Activated CD4-positive, CD25-positive, alpha-beta regulatory T cell (primary cell): ENCODE data around the gene ERC1.
"Not testable (repeated sequence)": the region's sequence is repeated elsewhere in the genome, so short reads cannot be mapped to it uniquely, and the experiment has no call there.

ENCODE experiments used
- DNase-seq, 4 experiments: peaks; one replicate each; lab custom pipeline; 2025; lab: John Stamatoyannopoulos, UW

Gene ERC1

GRCh38 chr12:1287446-1287975, 296.5 kb downstream of the ERC1 start:
- DNase-seq, result no peak

GRCh38 chr12:1288333-1288732, 297.3 kb downstream of the ERC1 start:
- no peak for DNase-seq

GRCh38 chr12:1289371-1290155, 298.5 kb downstream of the ERC1 start:
- no peak for DNase-seq

GRCh38 chr12:1290716-1291115, 299.7 kb downstream of the ERC1 start:
- no peak for DNase-seq

- no peak for DNase-seq
Measured at GRCh38 chr12:1291601-1292332, 300.7 kb downstream of the ERC1 start.

- DNase-seq, result no peak
Measured at GRCh38 chr12:1293901-1294300, 302.9 kb downstream of the ERC1 start.

- DNase-seq, result no peak
Measured at GRCh38 chr12:1297206-1297605, 306.2 kb downstream of the ERC1 start.

GRCh38 chr12:1297639-1298175, 306.7 kb downstream of the ERC1 start:
- no peak for DNase-seq

- no peak for DNase-seq
Measured at GRCh38 chr12:1300460-1300859, 309.4 kb downstream of the ERC1 start.

GRCh38 chr12:1302201-1302870, 311.3 kb downstream of the ERC1 start:
- no peak for DNase-seq

- no peak for DNase-seq
Measured at GRCh38 chr12:1305063-1305434, 314.0 kb downstream of the ERC1 start.

- DNase-seq, result no peak
Measured at GRCh38 chr12:1305791-1306500, 314.9 kb downstream of the ERC1 start.

- DNase-seq, result no peak
Measured at GRCh38 chr12:1306817-1307216, 315.8 kb downstream of the ERC1 start.

- no peak for DNase-seq
Measured at GRCh38 chr12:1307796-1308195, 316.8 kb downstream of the ERC1 start.

GRCh38 chr12:1309613-1310012, 318.6 kb downstream of the ERC1 start:
- DNase-seq, result no peak

GRCh38 chr12:1310653-1311052, 319.6 kb downstream of the ERC1 start:
- no peak for DNase-seq

- no peak for DNase-seq
Measured at GRCh38 chr12:1311145-1311544, 320.1 kb downstream of the ERC1 start.

- DNase-seq, result no peak
Measured at GRCh38 chr12:1313906-1314305, 322.9 kb downstream of the ERC1 start.

GRCh38 chr12:1314523-1314922, 323.5 kb downstream of the ERC1 start:
- no peak for DNase-seq

GRCh38 chr12:1316991-1317390, 326.0 kb downstream of the ERC1 start:
- DNase-seq, result not testable (repeated sequence)

- no peak for DNase-seq
Measured at GRCh38 chr12:1318327-1319031, 327.5 kb downstream of the ERC1 start.
